ENCODE data around the gene BMX. TPM values are rescaled to one million over a fixed set of nuclear protein-coding genes. Genes with fewer than 3 reads are reported as not detected.

Gene BMX
- total RNA-seq, 1 experiment from 2014 or later, result not detected

- no peak overlapping the region for H2AFZ ChIP-seq (ENCODE audit: low read length)
- H2BK12ac ChIP-seq (ENCODE audit: insufficient read length, low read depth, low read length), result no peak overlapping the region
- H3K27ac ChIP-seq (ENCODE audit: insufficient read length, low read depth, low read length), result no peak overlapping the region
- no peak for DNase-seq
- no peaks in the 10 kb centered on the region for H3K9me3 Mint-ChIP-seq
- no peak overlapping the region for H3K4me2 ChIP-seq (ENCODE audit: insufficient read depth, insufficient read length, low read length)
- H3K4me1 Mint-ChIP-seq, result peaks cover 0 to 2% of the 10 kb centered on the region in 2 experiments; a peak in 1 of 4 replicates
- H4K8ac ChIP-seq (replicated peaks; ENCODE audit: insufficient read length, low read depth, low read length), result no peak overlapping the region
- no peaks in the 10 kb centered on the region for H3K27me3 ChIP-seq (ENCODE audit: insufficient read depth, low read length)
- no peaks in the 10 kb centered on the region for H3K79me2 ChIP-seq (ENCODE audit: insufficient read depth, low read length)
- no peaks in the 10 kb centered on the region for H3K36me3 Mint-ChIP-seq (ENCODE audit: insufficient read depth in 1 of 3, low read depth in 3 of 3)
- no peak overlapping the region for H2BK5ac ChIP-seq (ENCODE audit: insufficient read length, low read length)
- no peaks in the 10 kb centered on the region for H3K79me1 ChIP-seq (ENCODE audit: insufficient read depth, low read depth, low read length, poor library complexity, severe bottlenecking)
- H4K20me1 ChIP-seq (ENCODE audit: control insufficient read depth, insufficient read depth, insufficient read length), result no peaks in the 10 kb centered on the region
- H3K4me3 Mint-ChIP-seq, result no peak overlapping the region
- no peak overlapping the region for H3K56ac ChIP-seq (ENCODE audit: insufficient read length, low read depth, low read length)
- H3K4me1 ChIP-seq (ENCODE audit: insufficient read depth, low read length), result no peaks in the 10 kb centered on the region
- H2AK5ac ChIP-seq (ENCODE audit: insufficient read length, low read length), result no peak overlapping the region
- H3K14ac ChIP-seq (ENCODE audit: insufficient read depth, low read length), result no peak overlapping the region
- H3K27ac Mint-ChIP-seq, result no peak overlapping the region
- no peak overlapping the region for H2BK20ac ChIP-seq (ENCODE audit: low read depth, low read length, poor library complexity, severe bottlenecking)
- H3K27me3 Mint-ChIP-seq (ENCODE audit: low read depth), result no peaks in the 10 kb centered on the region
- H2BK15ac ChIP-seq (ENCODE audit: low read depth, low read length), result no peak overlapping the region
- H3K18ac ChIP-seq (ENCODE audit: insufficient read length, low read depth, low read length), result no peak overlapping the region
- no peaks in the 10 kb centered on the region for H3K9me3 ChIP-seq (ENCODE audit: control insufficient read depth, low read depth, low read length)
- H2BK120ac ChIP-seq (ENCODE audit: low read depth, low read length, poor library complexity, severe bottlenecking), result no peak overlapping the region
- H4K91ac ChIP-seq (ENCODE audit: insufficient read length, low read depth, low read length), result no peak overlapping the region
- H3K9ac ChIP-seq (ENCODE audit: extremely low read depth, insufficient read length, low read length), result no peak overlapping the region
- no peak overlapping the region for H3T11ph ChIP-seq (ENCODE audit: low read length)
- H4K5ac ChIP-seq (ENCODE audit: insufficient read length, low read depth, low read length), result no peak overlapping the region
- H3K4ac ChIP-seq (ENCODE audit: low read depth, low read length), result no peak overlapping the region
- no peak for TF ChIP-seq CTCF (conservative IDR thresholded peaks at IDR 0.05)
- no peaks in the 10 kb centered on the region for H3K23me2 ChIP-seq (ENCODE audit: insufficient read length, low read depth, low read length, poor library complexity, severe bottlenecking)
- H3K23ac ChIP-seq (ENCODE audit: insufficient read length, low read depth, low read length), result no peak overlapping the region
Measured at GRCh38 chrX:15600049-15600448, 99.4 kb downstream of the BMX start.

Data from H9 (cell line).